ENCODE results near the gene ENDOU. TPM values are rescaled to one million over a fixed set of nuclear protein-coding genes. Genes with fewer than 3 reads are reported as not detected.

ENDOU gene
- total RNA-seq, 1 experiment from 2014 or later, result not detected

- no peak for TF ChIP-seq AFF4 (CRISPR knock-in tag; IDR thresholded peaks at IDR 0.05; ENCODE audit: borderline replicate concordance)
- TF ChIP-seq RELA (CRISPR knock-in tag; IDR thresholded peaks at IDR 0.05; ENCODE audit: borderline replicate concordance), result no peak
- TF ChIP-seq ZNF232 (CRISPR knock-in tag; IDR thresholded peaks at IDR 0.05), result no peak
- no peak for TF ChIP-seq HMGXB4 (CRISPR knock-in tag; IDR thresholded peaks at IDR 0.05)
- TF ChIP-seq ZNF425 (CRISPR knock-in tag; conservative IDR thresholded peaks at IDR 0.05), result no peak
- no peak for TF ChIP-seq CBFB (CRISPR knock-in tag; IDR thresholded peaks at IDR 0.05; ENCODE audit: low read depth)
- no peak for TF ChIP-seq NR3C1 (CRISPR knock-in tag; conservative IDR thresholded peaks at IDR 0.05; ENCODE audit: low read depth)
- no peak for TF ChIP-seq NR1H2 (CRISPR knock-in tag; IDR thresholded peaks at IDR 0.05)
- TF ChIP-seq RORB (CRISPR knock-in tag; IDR thresholded peaks at IDR 0.05), result no peak
- TF ChIP-seq SOX15 (CRISPR knock-in tag; IDR thresholded peaks at IDR 0.05), result no peak
- TF ChIP-seq ZNF281 (CRISPR knock-in tag; IDR thresholded peaks at IDR 0.05), result no peak
Observed at GRCh38 chr12:47709237-47709636, 16.1 kb downstream of the ENDOU start (continued).

- DNase-seq (ENCODE audit: low spot score) (no peak), ATAC-seq (no peak)
- H3K27me3 Mint-ChIP-seq (ENCODE audit: low read depth), result peaks cover 10% of the 10 kb centered on the region
- no peaks in the 10 kb centered on the region for H3K9me3 Mint-ChIP-seq
- H3K4me3 Mint-ChIP-seq, result no peak overlapping the region
- CTCF ChIA-PET, result interaction anchor here (1.1 to 2.0 kb wide), 4 partner anchors 11 to 72 kb away, joined by 3 to 9 read pairs (median 4); no protein-coding TSS in a partner anchor
- H3K4me1 Mint-ChIP-seq, result peaks cover 21% of the 10 kb centered on the region
- POLR2A ChIA-PET, result no interaction called here
- H3K36me3 Mint-ChIP-seq, result no peaks in the 10 kb centered on the region
- H3K27ac Mint-ChIP-seq, result no peak overlapping the region
- no peak for TF ChIP-seq ATF2 (CRISPR knock-in tag; IDR thresholded peaks at IDR 0.05; ENCODE audit: borderline replicate concordance, low read depth)
- no peak for TF ChIP-seq PRRX2 (CRISPR knock-in tag; IDR thresholded peaks at IDR 0.05)
- TF ChIP-seq ESRRA (CRISPR knock-in tag; IDR thresholded peaks at IDR 0.05; ENCODE audit: borderline replicate concordance), result no peak
- no peak for TF ChIP-seq SMAD4 (CRISPR knock-in tag; IDR thresholded peaks at IDR 0.05)
- no peak for TF ChIP-seq FOXP4 (CRISPR knock-in tag; IDR thresholded peaks at IDR 0.05)
- TF ChIP-seq ZNF396 (CRISPR knock-in tag; IDR thresholded peaks at IDR 0.05; ENCODE audit: borderline replicate concordance), result no peak
- no peak for TF ChIP-seq ZNF423 (CRISPR knock-in tag; IDR thresholded peaks at IDR 0.05)
- TF ChIP-seq HMGXB4 (CRISPR knock-in tag; IDR thresholded peaks at IDR 0.05), result no peak
- TF ChIP-seq CREB1 (CRISPR knock-in tag; IDR thresholded peaks at IDR 0.05), result no peak
- no peak for TF ChIP-seq ZNF263 (CRISPR knock-in tag; IDR thresholded peaks at IDR 0.05; ENCODE audit: low read depth)
- TF ChIP-seq ZNF671 (CRISPR knock-in tag; IDR thresholded peaks at IDR 0.05), result no peak
Observed at GRCh38 chr12:47707905-47708543, 17.3 kb downstream of the ENDOU start.
